ENCODE data around the gene CAPG.

DNA sequence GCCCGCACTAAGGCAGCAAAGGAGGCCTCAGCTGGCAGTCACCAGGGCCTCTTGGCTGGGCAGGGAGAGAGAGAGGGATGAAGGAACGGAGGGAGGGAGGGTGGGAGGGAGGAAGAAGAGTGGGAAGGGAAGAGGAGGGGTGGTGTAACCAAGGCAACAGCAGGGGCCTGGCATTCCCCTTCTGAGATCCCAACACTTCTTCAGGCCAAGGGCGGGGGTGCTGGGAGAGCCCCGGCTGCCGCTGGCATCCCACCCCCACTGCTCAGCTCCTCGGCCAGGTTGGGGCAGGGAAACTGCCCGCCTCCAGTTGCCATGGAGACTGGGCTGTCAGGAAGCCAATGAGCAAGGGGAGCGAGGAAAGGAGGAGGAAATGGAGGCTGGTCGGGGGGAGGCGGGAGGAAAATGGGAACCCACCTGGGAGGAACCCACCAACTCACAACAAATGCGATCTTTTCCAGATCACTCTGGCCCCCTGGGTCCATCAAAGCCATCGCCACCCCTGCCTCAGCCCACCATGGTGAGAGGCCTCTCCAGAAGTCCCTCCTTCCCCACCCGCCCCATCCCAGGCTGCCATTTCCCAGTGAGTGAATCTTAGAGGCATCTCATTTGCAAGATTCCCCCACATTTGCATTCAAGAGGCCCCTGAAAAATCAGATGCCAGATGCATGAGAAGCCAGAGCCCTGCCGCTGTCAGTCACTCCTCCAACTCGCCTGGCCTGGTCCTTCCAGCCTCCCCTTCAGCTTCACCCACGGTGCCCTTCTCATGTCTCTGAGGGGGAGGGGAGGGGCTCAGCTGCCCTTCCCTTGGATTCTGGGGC is 20.8 kb upstream of the CAPG start:
- TF ChIP-seq CTCF (tag by site-specific recombination; IDR thresholded peaks at IDR 0.05) = no peak
- no peak for TF ChIP-seq ZNF37A (tag by site-specific recombination; IDR thresholded peaks at IDR 0.05)
- no peak for TF ChIP-seq ZBTB1 (tag by site-specific recombination; IDR thresholded peaks at IDR 0.05)
- TF ChIP-seq, protein P1, sequence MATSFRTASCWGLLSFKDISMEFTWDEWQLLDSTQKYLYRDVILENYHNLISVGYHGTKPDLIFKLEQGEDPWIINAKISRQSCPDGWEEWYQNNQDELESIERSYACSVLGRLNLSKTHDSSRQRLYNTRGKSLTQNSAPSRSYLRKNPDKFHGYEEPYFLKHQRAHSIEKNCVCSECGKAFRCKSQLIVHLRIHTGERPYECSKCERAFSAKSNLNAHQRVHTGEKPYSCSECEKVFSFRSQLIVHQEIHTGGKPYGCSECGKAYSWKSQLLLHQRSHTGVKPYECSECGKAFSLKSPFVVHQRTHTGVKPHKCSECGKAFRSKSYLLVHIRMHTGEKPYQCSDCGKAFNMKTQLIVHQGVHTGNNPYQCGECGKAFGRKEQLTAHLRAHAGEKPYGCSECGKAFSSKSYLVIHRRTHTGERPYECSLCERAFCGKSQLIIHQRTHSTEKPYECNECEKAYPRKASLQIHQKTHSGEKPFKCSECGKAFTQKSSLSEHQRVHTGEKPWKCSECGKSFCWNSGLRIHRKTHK (tag by site-specific recombination; IDR thresholded peaks at IDR 0.05) = no peak
- TF ChIP-seq HOXC10 (CRISPR knock-in tag; IDR thresholded peaks at IDR 0.05) = no peak
- TF ChIP-seq YY1 (tag by site-specific recombination; IDR thresholded peaks at IDR 0.05) = no peak
- no peak for TF ChIP-seq ZNF311 (tag by site-specific recombination; IDR thresholded peaks at IDR 0.05; ENCODE audit: borderline replicate concordance)
- TF ChIP-seq ZNF266 (tag by site-specific recombination; IDR thresholded peaks at IDR 0.05; ENCODE audit: low read depth) = no peak
- TF ChIP-seq FEZF1 (tag by site-specific recombination; IDR thresholded peaks at IDR 0.05) = no peak
- TF ChIP-seq, protein P2, sequence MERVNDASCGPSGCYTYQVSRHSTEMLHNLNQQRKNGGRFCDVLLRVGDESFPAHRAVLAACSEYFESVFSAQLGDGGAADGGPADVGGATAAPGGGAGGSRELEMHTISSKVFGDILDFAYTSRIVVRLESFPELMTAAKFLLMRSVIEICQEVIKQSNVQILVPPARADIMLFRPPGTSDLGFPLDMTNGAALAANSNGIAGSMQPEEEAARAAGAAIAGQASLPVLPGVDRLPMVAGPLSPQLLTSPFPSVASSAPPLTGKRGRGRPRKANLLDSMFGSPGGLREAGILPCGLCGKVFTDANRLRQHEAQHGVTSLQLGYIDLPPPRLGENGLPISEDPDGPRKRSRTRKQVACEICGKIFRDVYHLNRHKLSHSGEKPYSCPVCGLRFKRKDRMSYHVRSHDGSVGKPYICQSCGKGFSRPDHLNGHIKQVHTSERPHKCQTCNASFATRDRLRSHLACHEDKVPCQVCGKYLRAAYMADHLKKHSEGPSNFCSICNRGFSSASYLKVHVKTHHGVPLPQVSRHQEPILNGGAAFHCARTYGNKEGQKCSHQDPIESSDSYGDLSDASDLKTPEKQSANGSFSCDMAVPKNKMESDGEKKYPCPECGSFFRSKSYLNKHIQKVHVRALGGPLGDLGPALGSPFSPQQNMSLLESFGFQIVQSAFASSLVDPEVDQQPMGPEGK (tag by site-specific recombination; IDR thresholded peaks at IDR 0.05) = no peak
- no peak for TF ChIP-seq ZNF114 (tag by site-specific recombination; IDR thresholded peaks at IDR 0.05)
- TF ChIP-seq, protein P3, sequence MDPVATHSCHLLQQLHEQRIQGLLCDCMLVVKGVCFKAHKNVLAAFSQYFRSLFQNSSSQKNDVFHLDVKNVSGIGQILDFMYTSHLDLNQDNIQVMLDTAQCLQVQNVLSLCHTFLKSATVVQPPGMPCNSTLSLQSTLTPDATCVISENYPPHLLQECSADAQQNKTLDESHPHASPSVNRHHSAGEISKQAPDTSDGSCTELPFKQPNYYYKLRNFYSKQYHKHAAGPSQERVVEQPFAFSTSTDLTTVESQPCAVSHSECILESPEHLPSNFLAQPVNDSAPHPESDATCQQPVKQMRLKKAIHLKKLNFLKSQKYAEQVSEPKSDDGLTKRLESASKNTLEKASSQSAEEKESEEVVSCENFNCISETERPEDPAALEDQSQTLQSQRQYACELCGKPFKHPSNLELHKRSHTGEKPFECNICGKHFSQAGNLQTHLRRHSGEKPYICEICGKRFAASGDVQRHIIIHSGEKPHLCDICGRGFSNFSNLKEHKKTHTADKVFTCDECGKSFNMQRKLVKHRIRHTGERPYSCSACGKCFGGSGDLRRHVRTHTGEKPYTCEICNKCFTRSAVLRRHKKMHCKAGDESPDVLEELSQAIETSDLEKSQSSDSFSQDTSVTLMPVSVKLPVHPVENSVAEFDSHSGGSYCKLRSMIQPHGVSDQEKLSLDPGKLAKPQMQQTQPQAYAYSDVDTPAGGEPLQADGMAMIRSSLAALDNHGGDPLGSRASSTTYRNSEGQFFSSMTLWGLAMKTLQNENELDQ (tag by site-specific recombination; IDR thresholded peaks at IDR 0.05; ENCODE audit: low read depth) = no peak
- no peak for TF ChIP-seq ZNF335 (tag by site-specific recombination; conservative IDR thresholded peaks at IDR 0.05)

Measured in HEK293 (cell line).